Activated CD4-positive, alpha-beta T cell treated with anti-CD3 and anti-CD28 coated beads, Interleukin-2, amount 50 U/mL, for 48 hours (primary cell): ENCODE data around the gene CPB1.

Experiments
- DNase-seq, 2 experiments: peaks; one replicate each; pipeline ENCODE4 v3.0.0-alpha.2; 2020

CPB1 gene

DNA sequence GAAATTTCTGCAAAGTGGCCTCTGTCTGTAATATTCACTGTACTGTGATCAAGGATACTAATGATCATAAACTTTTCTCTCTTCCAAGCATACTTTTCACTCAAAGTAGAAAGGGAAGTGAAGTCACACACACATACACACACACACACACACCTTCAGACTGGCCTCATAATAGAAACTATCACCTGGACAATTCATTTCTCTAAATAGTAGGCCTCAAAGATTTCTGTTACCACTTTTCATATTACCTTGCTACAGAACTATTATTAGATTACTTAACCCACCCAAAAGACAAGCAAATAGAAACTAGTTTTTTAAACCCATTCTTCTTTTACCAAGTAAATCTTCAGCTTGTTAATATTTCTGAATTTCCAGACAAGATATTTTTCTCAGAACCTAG is 12.2 kb downstream of the CPB1 start:
- DNase-seq, result no peak

DNA sequence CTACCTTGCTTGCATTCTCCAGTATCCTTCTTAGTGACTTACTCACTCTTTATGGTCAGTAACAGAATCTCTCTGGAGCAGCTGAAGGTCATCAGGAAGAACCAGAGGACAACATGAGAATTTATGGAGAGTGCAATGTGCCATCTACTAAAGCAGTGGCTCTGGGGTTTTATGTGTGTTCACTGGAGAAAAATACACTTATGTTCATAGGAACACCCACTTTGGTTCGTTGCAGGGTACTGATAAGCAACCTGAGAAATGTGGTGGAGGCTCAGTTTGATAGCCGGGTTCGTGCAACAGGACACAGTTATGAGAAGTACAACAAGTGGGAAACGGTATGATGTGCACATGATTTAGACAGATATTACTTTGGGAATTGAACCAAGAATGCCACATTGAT is 12.8 kb downstream of the CPB1 start:
- no peak for DNase-seq

DNA sequence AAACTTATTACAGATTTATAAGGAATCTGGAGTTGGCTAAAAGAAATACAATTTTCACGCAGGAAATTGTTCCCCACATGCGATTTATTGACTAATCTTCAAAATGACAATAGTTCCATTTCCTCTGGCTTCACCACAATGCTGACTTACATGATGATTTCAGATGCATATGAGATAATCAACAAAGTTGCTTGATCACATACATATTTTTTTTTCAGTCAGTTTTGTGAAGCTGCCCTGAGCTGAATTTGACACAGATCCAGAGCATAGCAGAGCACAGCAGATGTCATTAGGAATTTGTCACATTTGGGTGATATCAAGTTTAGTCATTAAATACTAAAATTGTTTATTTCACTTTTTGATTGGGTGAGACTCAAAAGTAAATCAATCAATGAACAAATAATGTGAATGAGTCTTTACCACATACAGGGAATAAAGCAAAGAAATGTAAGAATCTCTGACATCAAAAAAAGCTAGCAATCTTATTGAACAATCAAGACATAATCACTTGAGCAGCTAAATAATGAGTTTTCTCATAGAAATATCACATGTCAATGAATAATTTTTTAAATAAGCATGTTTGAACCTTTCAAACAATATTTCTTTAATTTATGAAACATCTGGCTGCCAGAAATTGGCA is 18.3 kb downstream of the CPB1 start:
- no peak for DNase-seq

DNA sequence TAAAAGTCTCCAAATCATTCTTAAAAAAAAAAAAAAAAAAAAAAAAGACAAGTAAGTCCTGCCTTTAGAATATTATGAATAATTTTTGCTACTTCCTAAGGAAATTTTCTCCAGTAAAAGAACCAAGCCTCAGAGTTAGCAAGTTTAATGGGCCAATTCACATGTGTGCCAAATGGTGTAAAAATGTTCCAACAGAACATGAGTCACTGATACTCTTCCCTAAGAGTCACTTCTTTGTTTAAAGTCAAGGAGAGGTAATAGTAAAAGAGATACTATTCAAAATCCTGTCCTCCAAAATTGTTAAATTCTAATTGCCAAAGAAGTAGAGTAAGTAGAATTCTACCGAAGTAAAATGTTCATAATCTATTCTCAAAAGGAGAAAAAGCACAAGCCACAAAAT is 19.7 kb downstream of the CPB1 start:
- DNase-seq, result no peak

DNA sequence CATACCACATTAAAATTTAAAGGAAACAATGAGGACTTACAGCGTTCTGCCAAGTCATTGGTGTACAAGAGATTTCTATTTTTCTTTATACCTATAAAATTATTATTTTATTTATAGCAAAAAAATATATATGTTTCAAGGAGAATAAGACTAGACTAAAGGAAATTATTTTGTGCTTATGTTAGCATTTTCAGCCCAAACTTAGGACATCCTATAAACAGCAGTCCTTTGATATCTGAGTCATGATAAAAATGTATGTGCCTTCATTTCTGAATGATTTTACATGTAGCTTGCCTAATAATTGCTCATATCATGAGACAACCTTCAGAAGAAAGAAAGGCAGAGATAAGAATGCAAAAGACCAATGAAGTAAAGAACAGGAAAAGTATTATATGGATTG is 20.8 kb downstream of the CPB1 start:
- no peak for DNase-seq

DNA sequence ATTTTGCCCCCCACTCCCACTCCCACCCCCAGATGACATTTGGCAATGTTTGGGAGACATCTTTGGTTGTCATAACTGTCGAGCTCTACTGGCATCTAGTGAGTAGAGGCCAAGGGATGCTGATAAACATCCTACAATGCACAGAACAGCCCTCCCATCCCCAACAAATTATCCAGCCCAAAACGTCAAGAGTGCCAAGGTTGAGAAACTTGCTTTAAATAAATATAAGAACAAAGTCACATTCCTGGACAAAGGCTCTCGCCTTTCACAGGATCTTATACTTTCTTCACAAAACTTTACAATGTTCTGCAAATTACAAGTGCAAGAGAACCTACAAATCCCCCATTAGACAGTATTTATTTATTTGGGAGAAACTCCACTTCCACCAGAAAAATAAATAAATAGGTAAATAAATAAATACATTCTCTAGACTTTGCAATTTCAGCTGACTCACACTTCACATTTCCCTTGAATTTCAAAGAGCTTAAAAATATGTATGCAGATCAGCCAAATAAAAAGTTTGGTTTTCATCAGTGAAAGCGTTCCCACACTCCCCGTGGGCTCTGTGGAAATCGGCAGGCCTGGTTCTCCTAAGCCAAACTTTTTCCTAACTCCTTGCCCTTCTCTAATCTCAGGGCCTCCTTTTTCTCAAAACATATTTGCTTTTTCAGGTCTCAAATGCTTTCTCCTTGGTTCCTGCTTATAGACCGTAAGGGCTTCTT is 24.8 kb downstream of the CPB1 start:
- no peak for DNase-seq

DNA sequence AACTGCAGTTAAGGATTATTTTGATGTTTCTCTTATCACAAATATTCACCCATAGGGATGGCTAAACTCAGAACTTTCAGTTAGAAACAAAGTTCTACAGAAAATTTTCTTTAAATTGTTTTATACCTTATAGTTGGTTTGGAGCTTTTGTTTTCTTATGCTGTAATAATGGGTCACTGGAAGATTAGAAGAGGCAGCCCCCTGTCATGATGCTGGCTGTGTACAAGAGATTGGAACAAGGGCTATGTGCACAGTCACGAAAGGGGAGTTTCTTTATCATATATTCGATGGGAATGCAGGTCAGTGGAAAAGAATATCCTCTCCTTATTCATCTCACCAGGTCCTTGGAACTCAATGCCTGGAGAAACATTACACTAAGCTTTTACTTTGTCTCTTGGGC is 25.5 kb downstream of the CPB1 start:
- no peak for DNase-seq

DNA sequence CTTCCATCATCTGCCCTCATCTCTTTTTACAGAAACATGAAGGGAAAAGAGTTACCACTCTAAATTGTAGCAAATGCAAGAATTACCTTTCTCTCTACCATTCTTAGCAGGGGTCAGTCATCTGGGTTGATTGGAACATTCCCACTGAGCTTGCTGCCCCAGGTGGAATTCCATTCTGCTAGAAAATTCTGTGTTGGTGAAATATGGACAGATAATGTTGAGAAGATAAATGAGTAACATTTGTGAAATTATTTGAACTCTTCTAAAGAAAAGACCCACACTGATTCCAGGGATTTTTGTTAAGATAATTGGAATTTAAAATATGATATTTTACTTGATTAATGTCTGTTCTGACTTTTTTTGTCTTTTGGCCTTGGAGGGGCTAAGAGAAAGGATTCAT is 26.4 kb downstream of the CPB1 start:
- DNase-seq, result no peak

DNA sequence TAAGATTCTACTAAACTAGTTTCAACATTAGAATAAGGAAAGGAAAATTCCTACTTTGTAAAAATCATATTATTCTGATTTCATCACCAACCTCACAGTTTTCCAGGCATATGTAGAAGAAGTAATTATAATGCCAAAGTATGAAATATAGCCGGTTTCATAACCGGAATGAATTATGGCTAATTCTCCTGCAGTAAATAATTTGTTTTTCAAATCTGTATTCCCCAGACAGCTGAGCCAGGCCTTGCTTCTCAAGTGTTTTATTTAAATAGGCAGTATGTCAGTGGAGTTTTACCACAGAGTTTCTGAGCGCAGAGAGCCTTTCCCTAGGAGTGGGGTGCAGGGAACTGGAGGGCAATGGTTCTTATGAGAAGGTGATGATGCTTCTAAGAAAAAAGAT is 28.8 kb downstream of the CPB1 start:
- no peak for DNase-seq

DNA sequence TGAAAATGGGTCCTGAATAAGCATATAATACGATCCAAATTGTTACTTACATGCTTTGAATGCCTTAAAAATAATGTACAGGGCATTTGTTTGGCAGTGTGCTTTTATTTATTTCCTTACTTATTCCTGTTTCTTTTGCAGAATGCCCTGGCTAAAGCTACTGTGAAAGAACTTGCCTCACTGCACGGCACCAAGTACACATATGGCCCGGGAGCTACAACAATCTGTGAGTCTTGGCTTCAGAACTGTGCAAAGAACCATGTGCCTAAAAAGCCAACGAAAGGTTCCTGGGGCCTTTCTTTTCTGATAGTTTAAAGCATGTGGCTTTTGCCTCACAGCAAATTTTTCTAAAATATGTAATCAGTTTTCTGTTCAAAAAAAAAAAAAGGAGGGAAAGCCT is 29.7 kb downstream of the CPB1 start:
- DNase-seq, result no peak

DNA sequence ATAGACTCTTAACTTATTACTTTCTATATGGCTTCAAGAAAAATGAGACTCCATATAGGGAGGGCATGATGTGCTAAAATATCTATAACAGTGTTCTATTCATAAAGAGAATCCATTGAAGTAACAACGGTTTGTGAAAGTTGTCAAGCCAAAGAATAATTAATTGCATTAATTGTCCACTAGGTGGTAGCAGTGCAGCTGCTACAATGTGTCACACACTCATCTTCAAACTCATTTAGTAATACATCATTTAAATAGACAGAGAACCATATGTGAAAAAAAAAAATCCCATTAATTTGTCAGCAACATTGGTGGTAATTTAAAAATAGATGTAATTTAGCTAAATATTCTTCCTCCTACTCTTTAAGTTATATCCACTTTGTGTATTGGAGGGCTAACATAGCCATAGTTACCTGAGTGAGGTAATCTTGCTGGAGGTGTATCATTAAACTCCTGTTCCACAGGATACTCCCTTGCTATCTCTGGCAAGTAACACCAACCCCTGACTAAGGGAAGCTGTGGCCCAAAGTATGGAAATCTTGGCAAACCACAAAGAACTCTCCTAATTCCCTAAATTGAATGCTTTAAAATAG is 33.8 kb downstream of the CPB1 start:
- DNase-seq, result no peak

DNA sequence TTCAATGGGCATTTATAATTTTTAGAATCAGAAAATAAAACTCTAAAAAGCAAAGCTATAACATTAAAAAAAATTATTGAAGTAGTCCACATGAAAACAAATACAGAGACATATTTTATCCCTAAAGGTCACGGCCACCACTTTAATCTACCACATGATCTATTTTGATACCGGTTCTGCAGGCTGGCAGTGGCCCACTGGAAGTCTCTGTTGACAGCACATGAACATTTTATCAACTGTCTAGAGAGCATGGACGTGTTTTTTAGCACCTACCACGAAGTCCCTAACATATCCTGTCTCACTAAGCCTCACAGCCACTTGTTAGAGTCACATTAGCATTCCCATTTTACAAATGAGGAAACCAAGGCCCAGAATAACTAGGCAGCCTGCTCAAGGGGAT is 35.7 kb downstream of the CPB1 start:
- no peak for DNase-seq

DNA sequence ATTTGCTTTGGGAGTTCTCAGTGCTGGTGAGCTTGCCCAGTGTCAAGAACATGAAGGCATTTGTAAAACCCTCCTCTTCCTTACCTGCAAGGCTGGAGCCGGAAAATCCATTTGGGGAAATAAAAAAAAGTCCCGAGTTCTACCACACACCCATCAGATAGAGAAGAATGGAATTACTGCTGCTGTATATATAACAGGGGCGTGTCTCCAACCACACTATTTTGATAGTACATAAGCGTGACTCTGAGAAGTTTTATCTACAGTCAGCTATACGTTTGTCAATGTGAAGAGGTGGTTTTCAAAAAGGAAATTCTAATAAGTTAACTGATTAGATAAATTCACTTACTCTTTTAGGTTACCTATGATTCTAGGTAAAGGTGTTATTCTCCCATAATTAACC is 36.2 kb downstream of the CPB1 start:
- no peak for DNase-seq

DNA sequence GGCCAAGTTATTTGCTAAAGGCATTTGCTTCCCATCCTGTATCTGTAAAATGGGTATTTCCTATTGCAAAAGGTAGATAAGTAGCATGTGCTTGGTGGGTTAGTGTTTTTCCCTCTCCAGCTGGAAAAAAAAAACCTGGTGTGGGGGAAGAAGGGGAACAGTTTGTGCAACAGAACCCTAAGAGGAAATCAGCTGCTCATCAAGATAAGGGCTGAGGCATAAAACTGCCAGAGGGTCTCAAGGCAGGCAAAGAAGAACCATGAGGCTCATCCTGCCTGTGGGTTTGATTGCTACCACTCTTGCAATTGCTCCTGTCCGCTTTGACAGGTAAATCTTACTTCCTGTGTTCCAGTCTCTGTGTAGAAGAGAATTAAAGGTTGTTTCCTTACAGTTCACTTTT is 37.4 kb downstream of the CPB1 start, which contains the start of gene CPA3:
Gene CPA3, plus strand, starts transcription at position 248 of the 400 bp plus-strand sequence. Its CDS starts 12 bp downstream, at position 260.
- DNase-seq, result no peak

DNA sequence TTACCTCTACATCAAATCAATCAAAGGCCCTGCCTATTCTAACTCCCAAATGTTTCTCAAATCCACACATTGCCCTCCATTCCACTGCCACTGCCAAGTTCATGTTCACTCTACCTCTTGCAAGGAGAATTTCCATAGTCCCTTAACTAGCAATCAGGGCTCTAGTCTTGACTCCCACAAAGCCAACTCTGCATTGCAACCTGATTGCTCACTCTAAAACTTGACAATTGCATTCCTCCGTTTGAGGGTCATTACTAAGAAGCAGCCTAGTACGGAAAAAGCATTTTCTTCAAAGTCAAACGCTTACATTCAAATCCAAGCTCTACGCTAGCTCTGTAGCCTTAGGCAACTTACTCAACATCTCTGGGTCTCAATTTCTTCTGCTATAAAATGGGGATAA is 38.6 kb downstream of the CPB1 start:
- no peak for DNase-seq

DNA sequence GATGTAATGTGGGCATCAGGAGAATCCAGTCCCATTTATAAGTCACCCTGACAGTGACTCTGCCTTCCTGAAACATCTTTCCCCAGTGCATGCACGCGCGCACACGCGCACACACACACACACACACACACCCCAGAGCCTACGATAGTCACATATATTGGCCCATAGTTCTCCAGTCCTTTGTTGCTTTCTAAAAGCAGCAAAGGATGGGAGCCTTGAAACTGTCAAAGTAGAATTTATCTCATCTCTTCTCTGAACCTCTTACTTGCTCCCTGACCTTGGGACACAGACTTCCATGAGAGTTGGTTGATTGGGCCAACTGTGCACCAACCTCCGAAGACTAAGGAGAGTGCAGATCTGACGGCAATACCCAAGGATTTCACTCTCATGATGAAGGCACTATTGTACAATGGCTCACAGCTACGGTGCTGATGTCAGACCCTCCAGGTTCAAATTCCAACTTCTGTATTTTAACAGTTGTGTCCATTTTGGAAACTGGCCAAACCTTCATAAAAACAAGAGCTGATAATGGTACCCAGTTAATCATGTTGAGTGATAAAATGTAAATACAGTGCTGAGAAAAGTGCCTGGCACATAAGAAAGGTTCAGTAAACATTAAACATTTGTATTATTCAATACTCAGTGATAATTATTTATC is 45.8 kb downstream of the CPB1 start:
- no peak for DNase-seq

DNA sequence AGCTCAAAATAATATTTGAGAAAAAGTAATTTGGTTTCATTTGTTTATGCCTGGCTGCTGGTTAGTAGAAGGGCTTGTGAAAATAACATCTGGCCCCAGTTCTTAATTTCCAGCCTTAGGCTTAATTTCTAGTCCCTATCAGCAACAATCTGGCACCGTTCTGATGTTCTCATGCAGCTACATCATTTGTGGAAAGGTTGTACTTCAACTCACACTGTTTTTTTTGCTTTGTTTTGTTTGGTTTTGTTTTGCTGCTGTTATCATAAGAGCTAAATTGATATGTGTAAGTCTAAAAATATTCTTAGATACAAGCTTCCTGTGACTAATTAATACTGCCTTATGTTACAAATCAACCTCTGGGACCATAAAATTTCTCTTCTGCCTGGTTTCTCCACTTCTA is 46.4 kb downstream of the CPB1 start:
- no peak for DNase-seq

DNA sequence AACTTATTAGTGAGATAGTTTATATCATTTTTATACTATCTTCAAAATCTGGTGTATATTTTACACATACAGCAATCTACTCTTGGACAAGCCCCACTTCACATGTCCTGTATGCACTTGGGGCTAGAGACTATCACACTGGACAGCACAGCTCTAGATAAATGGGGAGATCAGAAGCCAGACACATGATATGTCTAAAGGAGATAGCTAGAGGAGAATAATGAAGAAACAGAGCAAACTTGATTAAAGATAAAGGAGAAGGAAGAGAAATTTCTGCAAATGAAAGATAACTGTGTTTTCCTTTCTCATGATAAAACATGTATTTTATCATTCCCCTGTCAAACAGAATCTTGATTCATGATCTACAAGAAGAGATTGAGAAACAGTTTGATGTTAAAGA is 50.5 kb downstream of the CPB1 start:
- DNase-seq, result no peak

DNA sequence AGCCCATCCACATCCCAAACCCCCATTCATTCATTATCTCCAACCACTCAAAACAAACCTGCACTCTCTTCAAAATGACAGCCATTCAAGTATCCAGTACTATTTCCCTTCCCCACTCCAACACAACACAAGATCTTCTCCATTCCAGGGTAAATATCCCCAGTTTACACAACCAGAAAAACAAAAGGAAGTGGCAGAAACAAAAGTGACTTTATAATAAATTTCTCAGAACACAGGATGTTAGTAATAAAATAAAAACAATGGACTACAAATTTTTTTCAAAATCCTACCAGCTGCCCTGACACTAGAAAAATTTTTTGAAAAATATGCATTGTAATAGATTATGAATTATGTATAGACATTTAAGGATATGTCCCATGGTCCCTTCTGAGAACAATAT is 51.6 kb downstream of the CPB1 start:
- no peak for DNase-seq

DNA sequence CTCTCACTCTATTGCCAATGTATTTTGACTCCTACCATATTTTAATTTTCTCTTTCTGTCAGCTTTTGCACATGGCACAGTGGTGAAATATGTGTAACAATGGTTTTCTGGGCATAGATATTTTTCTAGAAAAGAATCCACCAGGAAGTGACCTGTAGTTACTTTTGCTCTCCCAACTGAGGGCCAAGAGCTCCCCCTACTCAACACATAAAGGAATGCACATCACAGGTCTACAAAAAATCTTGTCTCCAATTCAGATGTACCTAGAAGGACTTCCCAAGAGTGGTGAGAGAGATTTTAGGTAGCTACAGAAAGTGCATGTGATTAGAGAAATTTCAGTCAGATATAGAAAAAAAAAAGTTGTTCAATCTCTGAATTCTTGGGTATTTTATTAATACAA is 53.1 kb downstream of the CPB1 start:
- DNase-seq, result no peak

DNA sequence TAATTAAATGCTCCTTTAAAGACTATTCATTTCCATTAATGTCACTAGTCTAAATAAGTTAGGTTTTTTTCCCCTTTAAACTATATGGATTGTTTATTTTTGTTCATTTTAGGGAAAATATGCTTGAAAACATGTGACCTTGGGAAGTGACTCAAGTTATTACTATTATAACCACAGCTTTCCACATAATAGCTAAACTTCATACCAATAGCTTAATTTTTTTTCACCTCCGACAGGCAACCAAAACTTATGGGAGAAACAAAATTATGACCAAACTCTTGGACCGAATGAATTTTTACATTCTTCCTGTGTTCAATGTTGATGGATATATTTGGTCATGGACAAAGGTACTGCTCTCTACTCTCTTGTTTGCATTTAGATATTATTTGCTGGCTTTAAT is 53.7 kb downstream of the CPB1 start:
- DNase-seq, result no peak

DNA sequence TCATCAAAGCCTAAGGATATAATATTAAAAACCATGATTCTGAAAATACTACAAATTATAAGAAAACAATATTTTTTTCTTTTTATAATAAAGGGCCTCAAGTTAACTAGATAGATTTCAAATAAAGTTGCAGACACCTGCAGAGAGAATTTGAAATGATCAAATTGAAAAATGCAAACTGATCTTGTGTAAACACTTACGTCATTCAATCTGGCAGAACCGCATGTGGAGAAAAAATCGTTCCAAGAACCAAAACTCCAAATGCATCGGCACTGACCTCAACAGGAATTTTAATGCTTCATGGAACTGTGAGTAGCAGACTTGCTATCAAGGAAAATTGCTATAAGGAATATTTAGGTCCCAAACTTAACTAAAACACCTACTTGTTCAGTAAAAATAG is 54.7 kb downstream of the CPB1 start:
- DNase-seq, result no peak

DNA sequence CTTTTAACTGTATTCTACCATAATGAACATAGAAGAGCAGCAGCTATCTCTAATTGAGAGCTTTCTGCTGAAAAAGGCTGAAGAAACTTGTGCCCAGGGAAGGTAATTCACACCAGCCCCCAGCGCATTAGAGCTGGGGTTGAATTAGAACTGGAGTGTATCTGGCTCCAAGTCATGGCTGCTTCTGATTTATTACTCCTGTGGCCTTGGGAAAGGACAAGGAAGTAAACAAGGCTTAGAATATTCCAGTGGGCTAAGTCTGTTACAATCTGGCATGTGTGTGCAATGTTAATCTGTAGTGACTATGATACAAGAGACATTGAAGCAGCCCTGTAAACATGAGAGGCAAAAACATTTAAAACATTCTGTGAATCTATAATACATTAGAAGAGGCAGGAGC is 55.6 kb downstream of the CPB1 start:
- DNase-seq, result no peak

DNA sequence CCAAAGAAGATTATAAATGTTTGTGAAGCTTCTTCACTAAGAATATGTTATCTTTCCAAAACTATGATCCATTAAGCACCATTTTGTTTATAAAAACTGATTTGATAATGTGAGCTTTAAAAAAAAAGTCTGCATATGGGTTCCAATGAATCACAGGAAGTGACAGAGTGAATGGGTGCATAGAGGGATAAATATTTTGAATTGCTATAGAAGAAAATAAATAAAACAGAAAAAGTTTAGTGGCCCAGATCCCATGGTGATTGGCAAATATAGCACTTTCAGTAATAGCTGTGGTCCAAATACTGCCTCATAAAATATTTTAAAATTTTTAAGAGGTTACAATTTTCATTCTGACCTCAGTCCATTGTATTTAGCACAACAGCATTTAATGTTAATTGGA is 56.6 kb downstream of the CPB1 start:
- no peak for DNase-seq
